Parathyroid adenoma (tissue), 2 donors: ENCODE data around the gene GALNT10.

Experiments
- H2AFZ ChIP-seq: fragments of 300-600 bp; sonication (generic); one replicate; pipeline ENCODE4 v1.7.0; 2017; ENCODE audit warnings: antibody characterized with exemption, mild to moderate bottlenecking
- H3K27ac ChIP-seq: fragments of 300-600 bp; sonication (generic); one replicate; pipeline ENCODE4 v1.7.0; 2017
- H3K27me3 ChIP-seq: fragments of 300-600 bp; sonication (generic); one replicate; pipeline ENCODE4 v1.7.0; 2017; ENCODE audit warnings: low read length; ENCODE audit not compliant: control insufficient read depth, insufficient read depth
- H3K36me3 ChIP-seq: fragments of 300-600 bp; sonication (generic); one replicate; pipeline ENCODE4 v1.7.0; 2017; ENCODE audit warnings: low read length; ENCODE audit not compliant: control insufficient read depth, insufficient read depth
- H3K4me1 ChIP-seq: fragments of 300-600 bp; sonication (generic); one replicate; pipeline ENCODE4 v1.7.0; 2017; ENCODE audit warnings: control low read depth
- H3K4me2 ChIP-seq: fragments of 300-600 bp; sonication (generic); one replicate; pipeline ENCODE4 v1.7.0; 2017; ENCODE audit warnings: low read length
- H3K4me3 ChIP-seq: fragments of 300-600 bp; sonication (generic); one replicate; pipeline ENCODE4 v1.7.0; 2017; ENCODE audit warnings: low read depth, low read length
- H3K79me2 ChIP-seq: fragments of 300-600 bp; sonication (generic); one replicate; pipeline ENCODE4 v1.7.0; 2017; ENCODE audit warnings: control low read depth
- H3K9ac ChIP-seq: fragments of 300-600 bp; sonication (generic); one replicate; pipeline ENCODE4 v1.7.0; 2017; ENCODE audit warnings: mild to moderate bottlenecking
- H3K9me3 ChIP-seq: fragments of 300-600 bp; sonication (generic); one replicate; pipeline ENCODE4 v1.7.0; 2017; ENCODE audit warnings: low read length; ENCODE audit not compliant: control insufficient read depth
- TF ChIP-seq, protein P1 (sequence below): fragments of 300-600 bp; sonication (generic); IDR thresholded peaks from one replicate; pipeline ENCODE4 v1.7.0; 2017; ENCODE audit warnings: antibody characterized with exemption, mild to moderate bottlenecking
- donor health status: primary hyperparathyroidism.

The GALNT10 gene

DNA sequence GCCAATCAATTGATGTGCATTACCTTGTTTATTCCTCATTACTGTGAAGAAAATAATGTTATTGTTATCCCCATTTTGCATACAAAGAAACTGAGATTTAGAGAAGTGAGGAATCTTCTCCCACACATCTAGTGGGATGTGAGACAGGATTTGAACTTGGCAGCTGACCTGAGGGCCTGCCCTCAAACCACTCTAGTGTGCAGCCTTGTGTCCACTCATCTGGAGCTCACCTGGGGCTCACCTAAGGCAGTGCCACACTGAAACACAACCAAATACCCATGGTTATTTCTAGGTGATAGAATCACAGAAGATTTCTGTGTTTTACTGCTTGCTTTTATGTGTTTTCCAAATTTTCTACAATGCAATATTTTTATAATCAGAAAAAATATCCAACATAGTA lies 160.6 kb downstream of the GALNT10 start:
- Histone ChIP-seq H3K4me2 (no peak overlapping the region), H3K9ac (no peak overlapping the region), H3K4me3 (no peak overlapping the region), H3K79me2 (no peaks in the 10 kb centered on the region), H3K9me3 (no peaks in the 10 kb centered on the region), H3K36me3 (no peaks in the 10 kb centered on the region), H3K27ac (no peak overlapping the region), H3K4me1 (peaks cover 17% of the 10 kb centered on the region), H2AFZ (no peak overlapping the region), H3K27me3 (no peaks in the 10 kb centered on the region)
- TF ChIP-seq, protein P1, sequence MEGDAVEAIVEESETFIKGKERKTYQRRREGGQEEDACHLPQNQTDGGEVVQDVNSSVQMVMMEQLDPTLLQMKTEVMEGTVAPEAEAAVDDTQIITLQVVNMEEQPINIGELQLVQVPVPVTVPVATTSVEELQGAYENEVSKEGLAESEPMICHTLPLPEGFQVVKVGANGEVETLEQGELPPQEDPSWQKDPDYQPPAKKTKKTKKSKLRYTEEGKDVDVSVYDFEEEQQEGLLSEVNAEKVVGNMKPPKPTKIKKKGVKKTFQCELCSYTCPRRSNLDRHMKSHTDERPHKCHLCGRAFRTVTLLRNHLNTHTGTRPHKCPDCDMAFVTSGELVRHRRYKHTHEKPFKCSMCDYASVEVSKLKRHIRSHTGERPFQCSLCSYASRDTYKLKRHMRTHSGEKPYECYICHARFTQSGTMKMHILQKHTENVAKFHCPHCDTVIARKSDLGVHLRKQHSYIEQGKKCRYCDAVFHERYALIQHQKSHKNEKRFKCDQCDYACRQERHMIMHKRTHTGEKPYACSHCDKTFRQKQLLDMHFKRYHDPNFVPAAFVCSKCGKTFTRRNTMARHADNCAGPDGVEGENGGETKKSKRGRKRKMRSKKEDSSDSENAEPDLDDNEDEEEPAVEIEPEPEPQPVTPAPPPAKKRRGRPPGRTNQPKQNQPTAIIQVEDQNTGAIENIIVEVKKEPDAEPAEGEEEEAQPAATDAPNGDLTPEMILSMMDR: no peak

DNA sequence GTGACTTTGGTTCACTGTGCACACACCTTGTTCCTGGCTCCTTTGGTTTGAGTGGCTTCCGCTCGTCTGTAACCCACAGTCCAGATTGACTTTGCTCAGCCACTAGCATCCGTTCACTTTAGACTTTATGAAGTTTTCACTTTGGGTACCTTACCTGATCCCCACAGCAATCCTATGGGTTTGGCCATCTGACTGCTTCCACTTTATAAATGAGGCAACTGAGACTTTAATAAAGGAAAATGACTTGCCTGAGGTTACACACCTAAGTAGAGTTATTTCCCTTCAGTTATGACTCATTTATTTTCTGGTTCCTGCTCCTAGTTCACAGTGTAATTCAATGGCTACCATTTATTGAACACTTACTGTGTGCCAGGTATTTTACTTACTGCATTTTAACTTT lies 161.0 kb downstream of the GALNT10 start:
- H3K9ac ChIP-seq: no peak overlapping the region
- no peaks in the 10 kb centered on the region for H3K79me2 ChIP-seq
- H3K27ac ChIP-seq: no peak overlapping the region
- H2AFZ ChIP-seq: no peak overlapping the region
- H3K36me3 ChIP-seq: no peaks in the 10 kb centered on the region
- no peak overlapping the region for H3K4me3 ChIP-seq
- no peaks in the 10 kb centered on the region for H3K9me3 ChIP-seq
- H3K4me2 ChIP-seq: no peak overlapping the region
- H3K27me3 ChIP-seq: no peaks in the 10 kb centered on the region
- H3K4me1 ChIP-seq: peaks cover 17% of the 10 kb centered on the region
- TF ChIP-seq, protein P1: no peak

DNA sequence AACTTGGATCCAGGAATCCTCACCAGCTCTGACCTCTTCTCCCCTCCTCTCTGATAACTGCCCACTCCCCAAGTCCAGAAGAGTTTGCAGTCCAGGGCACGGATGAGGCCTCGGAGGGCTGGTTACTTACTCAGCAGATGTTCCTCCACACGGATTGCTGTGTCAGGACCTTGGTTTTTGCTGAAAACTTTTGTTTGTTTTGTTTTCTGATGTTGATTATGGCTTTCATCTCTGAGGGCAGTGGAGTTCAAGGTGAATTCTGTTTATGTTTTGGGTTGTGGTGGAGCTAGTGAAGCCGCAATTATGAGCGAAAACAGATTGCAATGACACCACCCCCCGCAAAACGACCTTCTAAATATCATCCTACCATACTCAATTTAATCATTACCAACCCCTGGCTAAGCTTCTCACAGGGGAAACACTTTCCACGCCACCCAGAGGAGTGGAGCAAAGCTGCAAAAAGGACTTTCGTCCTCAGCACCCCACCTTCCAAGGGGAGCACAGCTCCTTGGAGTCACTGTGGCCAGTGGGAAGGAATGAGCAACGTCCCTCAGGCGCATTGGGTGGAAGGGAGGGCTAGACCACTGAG lies 162.5 kb downstream of the GALNT10 start:
- Histone ChIP-seq H3K27ac (peak overlapping the region; percentile 31), H2AFZ (peak overlapping the region; percentile 58), H3K79me2 (no peaks in the 10 kb centered on the region), H3K4me3 (no peak overlapping the region), H3K9ac (no peak overlapping the region), H3K4me2 (peak overlapping the region; percentile 27), H3K9me3 (no peaks in the 10 kb centered on the region), H3K27me3 (no peaks in the 10 kb centered on the region), H3K4me1 (peaks cover 17% of the 10 kb centered on the region), H3K36me3 (no peaks in the 10 kb centered on the region)
- TF ChIP-seq, protein P1: no peak

DNA sequence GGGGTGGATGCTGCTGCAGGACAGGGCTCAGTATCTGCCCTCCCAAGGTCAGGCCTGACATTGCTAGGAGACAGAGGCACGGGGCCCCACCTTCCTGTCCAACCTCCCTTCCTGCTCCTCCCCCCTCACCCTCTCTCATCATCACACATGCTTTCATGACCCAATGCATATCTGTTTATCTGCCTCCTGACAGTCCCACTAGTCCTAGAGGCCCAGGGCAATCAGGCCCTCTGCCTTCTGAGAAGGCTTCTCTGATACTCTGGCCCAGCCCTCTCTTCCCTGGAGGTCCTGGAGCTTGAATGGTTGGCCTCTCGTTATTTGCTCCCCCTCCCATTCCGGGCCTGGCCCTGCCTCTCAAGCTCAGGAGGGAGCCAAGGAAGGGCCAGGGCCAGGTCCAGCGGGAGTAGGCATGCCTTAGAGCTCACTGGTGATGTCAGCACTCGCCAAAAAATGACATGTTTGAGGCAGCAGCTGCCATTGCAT lies 164.6 kb downstream of the GALNT10 start:
- no peak overlapping the region for H3K27ac ChIP-seq
- TF ChIP-seq, protein P1: no peak
- H3K9ac ChIP-seq: no peak overlapping the region
- H2AFZ ChIP-seq: peak overlapping the region; percentile 29
- no peaks in the 10 kb centered on the region for H3K27me3 ChIP-seq
- H3K4me2 ChIP-seq: no peak overlapping the region
- no peaks in the 10 kb centered on the region for H3K9me3 ChIP-seq
- H3K36me3 ChIP-seq: no peaks in the 10 kb centered on the region
- peaks cover 17% of the 10 kb centered on the region for H3K4me1 ChIP-seq
- no peak overlapping the region for H3K4me3 ChIP-seq
- no peaks in the 10 kb centered on the region for H3K79me2 ChIP-seq

DNA sequence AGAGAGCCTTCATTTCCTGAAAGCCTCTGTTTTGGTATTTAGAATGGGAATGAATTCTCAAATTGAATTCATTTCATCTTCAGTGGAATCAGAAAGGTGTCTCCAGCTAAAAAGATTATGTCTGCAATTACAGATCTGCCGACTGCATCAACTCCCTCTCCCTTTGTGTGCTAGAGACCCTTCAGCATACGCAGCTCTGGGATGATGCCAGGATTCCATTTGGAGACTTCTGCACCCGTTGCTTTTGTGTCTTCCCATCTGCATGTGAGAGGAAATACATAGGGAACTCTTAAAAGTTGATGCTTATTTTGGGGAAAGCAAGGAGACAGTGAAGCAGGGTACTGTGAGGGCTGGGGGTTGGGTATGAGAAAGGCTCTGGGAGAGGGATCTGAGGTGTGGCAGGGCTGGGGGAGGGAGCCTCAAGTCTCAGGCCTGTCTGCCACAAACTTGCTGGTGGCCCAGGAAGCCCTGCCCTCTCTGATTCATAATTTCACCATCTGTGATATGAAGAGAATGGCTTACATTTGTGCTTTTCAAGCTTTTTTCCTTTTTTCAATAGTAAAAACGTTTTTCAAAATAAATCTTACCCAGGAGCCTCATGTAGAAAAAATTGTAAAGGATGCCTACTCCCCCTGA lies 165.6 kb downstream of the GALNT10 start:
- Histone ChIP-seq H3K27me3 (no peaks in the 10 kb centered on the region), H3K27ac (no peak overlapping the region), H3K9me3 (no peaks in the 10 kb centered on the region), H3K4me2 (no peak overlapping the region), H3K9ac (no peak overlapping the region), H3K4me3 (no peak overlapping the region), H3K79me2 (no peaks in the 10 kb centered on the region), H2AFZ (no peak overlapping the region), H3K36me3 (no peaks in the 10 kb centered on the region), H3K4me1 (peaks cover 17% of the 10 kb centered on the region)
- TF ChIP-seq, protein P1: no peak
